GM19238 (cell line): ENCODE results near the gene MYCBP.
A peak's percentile ranks its signal among the peaks of the same experiment; 100 is the strongest.
"Not testable (repeated sequence)": the region's sequence is repeated elsewhere in the genome, so short reads cannot be mapped to it uniquely, and the experiment has no call there.

Experiments
- DNase-seq: peaks from one replicate; pipeline ENCODE4 v3.0.0; 2011; ENCODE audit warnings: low spot score; ENCODE audit not compliant: insufficient read length

MYCBP gene, protein sequence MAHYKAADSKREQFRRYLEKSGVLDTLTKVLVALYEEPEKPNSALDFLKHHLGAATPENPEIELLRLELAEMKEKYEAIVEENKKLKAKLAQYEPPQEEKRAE

DNA sequence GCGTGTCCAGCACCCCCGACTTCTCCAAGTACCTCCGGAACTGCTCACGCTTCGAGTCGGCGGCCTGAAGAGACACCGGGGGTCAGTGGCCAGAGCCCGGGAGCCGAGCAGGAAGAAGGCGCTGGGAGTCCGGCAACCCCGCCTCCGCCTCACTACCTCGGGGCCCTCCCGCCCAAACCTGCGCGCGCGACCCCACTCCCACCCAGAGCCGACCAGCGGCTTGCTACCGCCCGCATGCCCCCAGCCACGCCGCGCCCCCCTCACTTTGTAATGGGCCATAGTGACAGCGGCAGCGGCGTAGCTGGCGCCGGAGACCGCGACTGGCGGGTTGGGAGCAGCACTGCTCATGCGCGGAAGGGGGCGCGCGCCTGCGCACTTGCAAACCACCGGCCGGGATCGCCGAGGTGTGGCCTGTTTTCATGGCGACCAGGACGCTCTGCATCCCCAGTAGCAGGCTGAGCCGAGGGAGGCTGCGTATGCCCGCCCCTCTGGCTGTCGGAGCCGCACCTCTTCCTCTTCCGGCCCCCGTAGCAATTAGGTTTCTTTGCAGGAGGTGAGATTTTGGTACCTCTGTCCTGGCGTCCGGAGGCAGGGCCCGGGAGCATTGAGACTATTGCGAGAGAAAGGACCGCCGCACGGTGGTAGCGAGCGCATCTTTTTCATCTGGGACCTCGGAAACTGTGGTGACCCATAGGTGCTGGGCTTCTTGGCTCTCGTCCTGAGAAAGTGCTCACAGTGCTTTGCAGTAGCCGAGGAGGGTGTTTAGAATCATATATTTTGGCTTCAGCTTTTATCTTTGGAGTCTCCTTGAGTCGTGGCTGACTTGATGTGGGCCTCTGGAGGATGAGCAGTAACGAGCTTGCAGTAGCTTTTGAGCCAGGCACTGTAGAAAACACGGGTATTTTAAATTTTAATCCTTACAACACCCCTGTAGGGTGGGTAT, at the start of gene MYCBP:
Gene MYCBP (minus strand): TSS at position 322 of the 943 bp plus-strand sequence. CDS start 43 bp downstream, at position 279.
- peak; percentile 94 for DNase-seq

DNA sequence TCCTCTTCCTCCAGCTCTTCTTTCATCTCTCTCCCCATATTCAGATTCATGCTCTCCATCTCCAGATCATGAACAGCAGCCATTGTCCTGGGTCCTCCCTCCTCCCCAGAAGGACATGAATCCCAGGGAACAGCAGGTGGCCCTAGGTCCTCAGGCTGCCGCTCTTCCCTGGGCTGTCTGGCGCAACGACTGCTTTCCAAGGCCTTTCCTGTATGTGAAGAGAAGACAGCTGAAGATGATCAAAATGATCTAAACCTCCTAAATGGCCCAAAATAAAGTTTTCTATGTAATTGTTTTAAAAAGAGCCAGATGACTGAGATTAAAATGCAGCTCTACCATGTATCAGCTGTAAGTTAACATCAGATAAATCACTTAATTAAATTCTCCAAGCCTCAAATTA, 46.0 kb upstream of the MYCBP start:
- DNase-seq, result no peak

DNA sequence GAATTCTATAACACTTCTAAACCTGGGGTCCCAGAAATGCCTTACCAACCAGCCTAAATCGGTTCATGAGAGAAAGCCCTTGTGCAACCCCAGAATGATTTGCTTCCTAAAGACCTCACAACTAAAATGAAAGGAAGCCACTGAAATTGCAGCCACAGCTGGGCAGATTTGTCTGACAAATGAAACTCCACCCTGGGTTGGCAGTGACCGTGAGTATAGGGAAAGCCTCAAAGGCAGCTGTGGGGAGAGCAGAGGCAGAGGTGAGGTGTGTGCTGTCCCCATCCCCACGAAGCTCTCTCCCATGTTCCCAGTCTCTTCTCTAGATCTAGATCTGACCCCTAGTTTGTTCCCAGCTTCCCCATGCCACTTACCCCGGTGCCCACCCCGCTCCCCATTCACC, 45.4 kb upstream of the MYCBP start:
- DNase-seq, result no peak

DNA sequence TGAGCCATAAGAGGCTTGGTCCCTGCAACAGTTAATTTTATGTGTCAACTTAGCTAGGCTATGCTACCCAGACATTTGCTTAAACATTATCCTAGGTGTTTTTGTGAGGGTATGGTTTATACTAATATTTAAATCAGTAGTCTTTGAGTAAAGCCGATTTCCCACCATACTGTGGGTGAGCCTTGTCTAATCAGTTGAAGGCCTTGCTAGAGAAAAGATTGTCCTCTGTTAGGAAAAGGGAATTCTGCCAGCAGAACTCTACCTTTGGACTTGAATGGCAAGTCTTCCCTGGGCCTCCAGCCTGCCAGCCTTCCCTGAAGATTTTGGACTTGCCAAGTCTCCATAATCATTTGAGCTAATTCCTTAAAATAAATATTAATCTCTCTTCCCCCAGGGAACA, 44.6 kb upstream of the MYCBP start:
- no peak for DNase-seq

DNA sequence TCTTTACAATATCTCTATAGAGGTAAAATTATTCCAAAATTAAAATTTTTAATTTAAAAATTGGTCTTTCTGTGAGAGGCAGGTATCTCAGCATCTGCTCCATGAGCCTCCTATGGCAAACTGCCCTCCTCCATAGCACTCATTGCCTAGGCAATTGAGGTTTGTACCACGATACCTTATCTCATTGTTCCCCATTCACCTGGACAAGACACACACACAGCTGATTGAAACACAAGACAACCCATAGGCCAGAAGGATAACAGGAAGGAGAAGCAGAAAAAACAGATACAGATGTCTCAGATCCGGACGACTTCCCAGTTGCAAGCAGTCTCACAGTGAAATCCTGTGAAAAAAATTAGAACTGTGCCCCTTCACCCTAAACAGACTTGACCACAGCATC, 44.2 kb upstream of the MYCBP start:
- no peak for DNase-seq

DNA sequence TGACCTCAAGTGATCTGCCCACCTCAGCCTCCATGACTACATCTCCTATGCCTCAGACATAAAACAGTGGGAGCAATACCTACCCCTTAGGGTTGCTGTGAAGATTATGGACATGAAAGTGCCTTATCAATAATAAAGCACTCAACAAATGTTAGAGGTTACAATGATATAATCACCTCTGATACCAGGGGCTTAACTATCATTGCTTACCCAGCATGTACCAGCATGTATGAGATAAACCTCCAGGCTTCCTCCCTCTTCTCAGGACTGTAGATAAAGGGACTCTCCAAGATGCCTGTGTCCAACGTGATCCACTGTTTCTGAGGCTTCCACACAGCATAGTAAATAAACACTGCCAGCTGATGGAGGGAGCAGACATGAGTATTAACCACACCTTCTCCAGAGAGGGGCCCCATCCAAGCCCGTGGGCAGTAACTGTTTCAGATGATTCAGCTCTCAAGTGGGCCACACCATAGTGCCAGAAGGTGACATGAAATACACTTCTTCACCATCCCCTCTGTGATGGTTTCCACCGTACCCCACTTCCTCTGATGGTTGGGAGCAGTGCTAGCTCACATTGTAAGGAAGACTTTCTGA, 42.3 kb upstream of the MYCBP start:
- no peak for DNase-seq

DNA sequence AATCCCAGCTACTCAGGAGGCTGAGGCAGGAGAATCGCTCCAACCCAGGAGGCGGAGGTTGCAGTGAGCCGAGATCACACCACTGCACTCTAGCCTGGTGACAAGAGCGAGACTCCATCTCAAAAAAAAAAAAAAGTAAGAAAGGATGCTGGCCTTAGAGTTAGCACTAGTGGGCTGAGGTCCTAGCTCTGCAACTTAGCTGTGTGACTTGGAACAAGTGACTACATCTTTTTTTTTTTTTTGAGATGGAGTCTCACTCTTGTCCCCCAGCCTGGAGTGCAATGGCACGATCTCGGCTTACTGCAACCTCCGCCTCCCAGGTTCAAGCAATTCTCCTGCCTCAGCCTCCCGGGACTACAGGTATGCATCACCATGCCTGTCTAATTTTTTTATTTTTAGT, 41.8 kb upstream of the MYCBP start:
- DNase-seq, result not testable (repeated sequence)

DNA sequence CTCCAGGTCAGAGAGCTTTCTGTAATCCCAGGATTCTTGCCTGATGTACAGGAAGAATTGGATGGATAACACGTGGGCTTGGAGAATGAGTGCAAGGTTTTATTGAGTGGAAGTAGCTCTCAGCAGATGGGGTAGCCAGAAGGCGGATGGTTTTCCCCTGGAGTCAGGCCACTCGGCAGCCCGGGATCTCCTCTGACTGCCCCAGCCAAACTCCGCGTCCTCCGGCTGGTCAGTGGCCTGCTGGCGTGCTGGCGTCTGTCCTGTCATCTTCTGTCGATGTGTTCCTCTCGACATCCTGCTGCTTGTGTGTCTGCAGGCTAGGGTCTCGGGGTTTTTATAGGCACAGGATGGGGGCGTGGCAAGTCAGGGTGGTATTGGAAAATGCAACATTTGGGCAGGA, 35.7 kb upstream of the MYCBP start:
- no peak for DNase-seq

DNA sequence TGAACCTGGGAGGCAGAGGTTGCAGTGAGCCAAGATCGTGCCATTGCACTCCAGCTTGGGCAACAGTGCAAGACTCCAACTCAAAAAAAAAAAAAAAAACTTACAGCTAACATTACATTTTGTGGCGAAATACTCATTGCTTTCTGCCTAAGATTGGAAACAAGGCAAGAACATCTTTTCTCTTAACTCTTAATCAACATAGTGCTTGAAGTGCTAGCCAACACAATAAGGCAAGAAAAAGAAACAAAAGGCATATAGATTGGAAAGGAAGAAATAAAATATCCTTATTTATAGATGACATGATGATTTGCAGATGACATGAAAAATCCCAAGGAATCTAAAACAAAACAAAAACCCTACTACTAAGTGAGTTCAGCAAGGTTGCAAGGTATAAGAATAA, 32.8 kb upstream of the MYCBP start:
- DNase-seq, result no peak

DNA sequence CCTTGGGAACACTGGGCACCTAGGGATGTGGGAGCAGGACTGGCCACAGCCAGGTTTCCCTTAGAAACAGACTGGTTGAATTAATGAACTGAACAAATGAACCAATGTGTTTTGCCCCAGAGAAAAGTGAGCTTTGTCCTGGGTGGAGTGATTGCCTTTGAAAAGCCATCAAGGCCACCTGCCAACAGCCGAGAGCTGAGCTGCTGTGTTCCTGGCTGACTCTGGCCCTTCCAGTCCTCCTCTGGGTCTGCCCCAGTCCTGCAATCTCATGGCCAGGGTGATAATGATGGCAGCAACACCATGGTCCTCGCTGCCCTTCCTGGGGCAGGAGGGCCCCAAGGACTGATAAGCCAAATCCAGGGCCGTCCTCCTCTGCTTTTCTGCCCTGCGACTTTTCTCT, 26.4 kb upstream of the MYCBP start:
- DNase-seq, result no peak

DNA sequence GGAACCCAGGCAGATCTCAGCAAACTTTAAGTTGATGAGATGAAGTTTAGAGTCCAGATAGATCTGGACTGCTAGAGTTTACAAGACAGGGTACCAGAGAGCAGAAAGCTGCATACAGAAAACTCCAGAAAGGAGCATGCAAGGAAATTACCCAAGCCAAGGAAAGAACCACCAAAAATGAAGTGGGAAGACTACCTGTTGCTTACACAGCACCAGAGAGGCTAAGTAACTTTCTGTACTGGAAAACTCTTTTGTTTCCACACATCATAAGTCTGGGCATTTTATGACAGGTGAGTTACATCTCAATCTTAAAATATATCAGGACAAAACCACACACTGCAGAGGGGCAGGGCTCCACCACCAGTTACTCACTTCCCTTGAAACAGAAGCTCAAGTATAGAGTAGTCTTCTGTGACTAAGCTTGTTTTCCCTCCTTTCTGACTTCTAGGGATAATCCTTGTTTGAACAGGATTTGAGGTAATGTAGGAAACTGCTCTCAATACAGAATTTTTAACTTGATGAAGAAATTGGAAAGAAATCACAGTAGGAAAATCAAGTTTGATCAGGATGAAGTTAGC, 25.6 kb upstream of the MYCBP start:
- no peak for DNase-seq

DNA sequence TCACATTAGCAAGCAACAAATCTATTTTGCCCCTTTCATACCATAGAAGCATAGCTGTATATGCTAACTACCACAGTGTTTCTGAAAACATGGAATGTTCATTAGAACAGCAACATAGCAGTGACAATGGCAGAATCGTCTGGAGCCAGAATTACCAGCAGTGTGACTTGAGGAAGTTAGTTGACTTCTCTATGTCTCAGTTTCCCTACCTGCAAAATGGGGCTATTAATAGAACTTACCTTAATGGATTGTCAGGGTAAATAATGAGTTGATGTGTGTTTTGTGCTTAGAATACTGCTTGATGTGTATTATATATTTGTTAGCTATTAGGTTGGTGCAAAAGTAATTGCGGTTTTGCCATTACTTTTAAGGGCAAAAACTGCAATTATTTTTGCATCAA, 23.0 kb upstream of the MYCBP start:
- no peak for DNase-seq

DNA sequence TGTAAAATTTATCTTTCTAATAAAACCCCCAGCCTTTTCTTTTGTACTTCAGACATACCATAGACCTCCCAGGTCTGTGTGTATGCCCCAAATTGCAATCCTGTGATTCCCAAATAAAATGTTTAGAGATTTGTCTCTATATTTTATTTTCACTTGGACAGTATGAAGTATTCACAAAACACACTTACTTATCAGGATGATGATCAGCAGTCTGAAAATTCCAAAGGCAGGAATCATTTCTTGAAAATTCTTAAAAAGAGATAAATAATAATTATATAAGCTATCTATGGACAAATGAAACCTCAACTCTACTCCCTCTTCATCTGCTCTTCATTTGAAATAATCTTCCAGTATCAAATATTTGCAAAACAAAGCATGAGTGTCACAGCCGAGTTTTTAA, 19.8 kb upstream of the MYCBP start:
- DNase-seq, result no peak

DNA sequence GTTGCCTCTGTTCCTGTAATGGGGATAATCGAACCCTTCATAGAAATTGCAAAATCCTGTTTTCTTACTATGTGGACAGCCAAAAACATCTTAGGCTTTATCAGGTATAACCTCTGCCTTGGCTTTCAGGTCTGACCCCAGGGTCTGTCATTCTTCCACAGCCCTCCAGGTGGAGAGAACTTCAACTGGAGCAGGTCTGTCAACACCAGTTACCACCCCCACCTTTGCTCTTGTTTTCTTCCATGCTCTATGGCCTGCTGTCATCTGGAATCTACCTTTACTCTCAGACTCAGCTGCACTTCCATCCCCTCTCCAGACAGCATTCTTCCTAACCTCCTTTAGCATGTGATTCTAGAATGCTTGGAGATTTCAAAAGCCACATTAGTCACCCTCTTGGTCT, 18.6 kb upstream of the MYCBP start:
- no peak for DNase-seq

DNA sequence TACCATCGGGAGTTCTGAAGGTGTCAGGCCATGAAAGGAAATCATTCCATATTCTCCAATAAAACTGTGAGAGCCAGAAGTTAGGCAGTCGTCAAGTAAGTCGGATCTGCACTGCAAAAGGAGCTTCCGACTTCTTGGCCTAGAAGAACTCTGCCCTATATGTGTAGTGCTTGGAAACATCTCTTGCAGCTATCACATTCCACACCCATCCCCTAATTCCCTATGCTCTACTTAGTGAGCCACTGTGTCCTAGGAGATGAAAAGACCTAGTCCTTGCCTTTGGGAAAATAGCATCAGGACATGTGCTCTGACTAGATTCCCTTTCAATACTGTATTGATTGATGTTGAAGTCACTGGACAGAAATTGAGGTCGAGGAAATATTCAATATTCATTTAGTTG, 16.4 kb upstream of the MYCBP start:
- no peak for DNase-seq

DNA sequence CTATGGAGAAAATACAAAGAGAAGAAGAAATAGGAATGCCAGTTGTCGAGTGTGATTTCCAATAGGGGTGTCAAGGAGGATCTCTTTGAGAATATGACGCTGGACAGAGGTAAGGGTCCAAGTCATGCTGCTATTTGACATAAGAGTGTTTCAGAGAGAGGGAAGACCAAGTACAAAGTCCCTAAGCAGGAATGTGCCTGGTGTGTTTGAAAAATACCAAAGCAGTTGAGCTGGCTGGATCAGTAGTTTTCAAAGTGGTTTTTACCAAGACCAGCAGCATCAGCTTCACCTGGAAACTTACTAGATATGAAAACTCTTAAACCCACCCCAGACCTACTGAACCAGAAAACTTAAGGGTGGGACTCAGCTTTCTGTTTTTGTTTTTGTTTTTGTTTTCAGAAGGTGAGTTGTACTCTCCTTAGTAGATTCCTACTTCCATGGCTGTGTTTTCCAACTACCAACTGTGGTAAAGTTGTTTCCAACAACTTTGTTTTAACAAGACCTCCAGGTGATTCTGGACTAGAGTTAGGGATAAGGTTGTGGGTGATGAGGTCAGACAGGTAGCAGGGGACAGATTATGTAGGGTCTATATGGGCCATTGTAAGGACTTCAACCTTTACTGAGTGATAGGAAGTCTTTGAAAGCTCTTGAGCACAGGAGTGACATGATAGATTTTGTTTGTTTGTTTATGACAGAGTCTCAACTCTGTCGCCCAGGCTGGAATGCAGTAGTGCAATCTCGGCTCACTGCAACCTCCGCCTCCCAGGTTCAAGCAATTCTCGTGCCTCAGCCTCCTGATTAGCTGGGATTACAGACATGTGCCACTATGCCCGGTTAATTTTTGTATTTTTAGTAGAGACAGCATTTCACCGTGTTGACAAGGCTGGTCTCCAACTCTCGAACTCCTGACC, 15.5 kb upstream of the MYCBP start:
- DNase-seq, result no peak

DNA sequence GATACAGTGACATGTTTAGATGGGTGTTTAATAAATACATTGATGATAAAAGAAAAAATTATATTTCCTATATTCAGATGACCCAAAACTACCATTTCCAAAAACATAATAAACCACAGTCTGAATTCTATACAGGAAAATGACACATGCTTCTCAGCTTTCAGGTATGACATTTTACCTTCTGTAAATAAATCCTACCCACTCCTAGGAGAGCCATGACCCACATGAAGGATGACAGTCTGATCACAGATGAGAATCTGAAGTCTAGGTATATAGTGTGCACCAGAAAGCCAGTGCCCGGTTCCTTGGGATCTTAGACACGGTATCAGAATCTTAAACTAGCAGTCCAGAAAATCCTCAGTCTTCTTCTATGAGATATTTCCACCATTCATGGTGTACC, 11.9 kb upstream of the MYCBP start:
- DNase-seq, result no peak

DNA sequence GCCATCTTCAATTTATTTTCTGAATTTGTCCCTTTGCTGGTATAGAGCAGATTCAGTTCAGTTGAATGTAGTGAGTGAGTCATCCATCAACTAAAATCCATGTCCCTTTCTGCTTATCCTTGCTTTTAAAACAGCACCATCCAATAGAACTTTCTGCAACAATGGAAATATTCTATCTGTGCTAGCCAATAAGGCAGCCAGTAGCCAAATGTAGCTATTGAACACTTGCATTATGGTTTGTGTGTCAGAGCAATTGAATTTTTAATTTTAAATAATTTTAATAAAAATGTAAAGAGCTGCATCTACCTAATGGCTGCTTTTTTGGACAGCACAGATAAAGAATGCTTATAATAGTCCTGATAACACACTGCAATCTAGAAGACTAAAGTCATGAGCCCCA, 8.3 kb upstream of the MYCBP start, which contains the start of gene GJA9:
Gene GJA9 (minus strand): TSS at position 101 of the 400 bp plus-strand sequence. CDS start 5,489 bp downstream, outside the sequence.
- no peak for DNase-seq

DNA sequence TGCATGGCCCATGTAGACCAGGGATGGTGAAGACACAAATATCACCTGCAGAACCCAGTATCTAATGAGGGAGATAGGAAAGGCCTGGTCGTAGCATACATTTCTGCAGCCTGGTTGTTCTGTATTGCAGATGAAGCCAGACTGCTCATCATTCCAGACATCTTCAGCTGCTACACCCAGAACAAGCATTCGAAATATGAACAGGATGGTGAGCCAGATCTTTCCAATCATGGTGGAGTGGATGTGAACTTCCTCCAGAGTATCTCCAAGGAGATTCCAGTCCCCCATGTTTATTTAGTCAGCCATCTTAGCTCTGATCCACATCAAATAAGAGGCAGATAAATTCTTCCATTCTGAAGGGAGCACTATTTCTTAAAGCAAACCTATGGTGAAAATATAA, 2.7 kb upstream of the MYCBP start:
- no peak for DNase-seq

DNA sequence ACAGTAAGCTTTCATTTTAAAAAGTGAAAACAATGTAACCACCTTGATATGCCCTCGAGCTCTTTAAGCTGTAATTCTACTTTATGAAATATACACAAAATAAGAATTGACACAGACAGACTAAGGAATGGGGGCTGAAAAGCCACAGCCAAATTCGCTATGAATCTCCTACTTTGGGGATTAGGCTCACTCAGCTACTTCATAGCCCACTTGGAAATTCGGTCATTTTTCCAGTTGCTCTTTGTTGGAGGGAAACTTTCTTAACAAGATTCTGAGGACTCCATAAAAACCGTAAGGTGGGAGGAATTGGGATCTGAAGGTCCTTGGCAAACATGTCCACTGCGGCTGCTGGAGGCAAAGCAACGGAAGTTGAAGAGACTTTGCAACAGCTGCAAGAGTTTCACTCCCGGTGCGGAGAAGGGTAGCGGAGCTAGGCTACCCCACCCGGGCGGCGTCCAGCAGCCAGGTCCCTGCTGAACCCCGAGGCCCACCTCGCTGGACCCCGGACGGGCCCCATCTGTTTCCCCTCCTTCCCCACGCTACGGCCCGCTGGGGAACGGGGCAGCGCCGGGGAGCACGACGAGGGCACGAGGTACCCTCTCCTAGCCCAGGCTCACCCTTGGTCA, 634 bp downstream of the MYCBP start:
- DNase-seq, result no peak

DNA sequence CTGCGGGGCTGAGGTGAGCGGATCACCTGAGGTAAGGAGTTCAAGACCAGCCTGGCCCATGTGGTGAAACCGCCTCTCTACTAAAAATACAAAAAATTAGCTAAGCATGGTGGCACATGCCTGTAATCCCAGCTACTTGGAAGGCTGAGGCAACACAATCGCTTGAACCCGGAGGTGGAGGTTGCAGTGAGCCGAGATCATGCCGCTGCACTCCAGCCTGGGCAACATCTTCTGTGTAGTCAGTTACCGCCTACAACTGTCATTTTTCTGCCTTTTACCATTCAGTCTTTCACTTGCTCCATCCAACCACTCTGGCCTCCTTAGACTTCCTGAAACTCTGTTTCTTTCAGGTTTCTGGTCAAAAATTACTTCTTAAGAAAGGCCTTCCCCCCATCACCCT, 2.2 kb downstream of the MYCBP start:
- no peak for DNase-seq
